Lower leg skin (tissue), 4 donors: Measurements from ENCODE around the gene P2RX1. TPM values are rescaled to one million over a fixed set of nuclear protein-coding genes. Genes with fewer than 3 reads are reported as not detected.

ENCODE experiments used
- DNase-seq, 2 donors: peaks; one replicate each; pipeline ENCODE4 v3.0.0-alpha.2; 2019; ENCODE audit warnings: low spot score in 2 of 2
- H3K4me3 ChIP-seq: fragments of 200-600 bp; sonication (generic); 2 replicates; pipeline ENCODE4 v1.5.1; 2017; ENCODE audit warnings: mild to moderate bottlenecking, low read depth; ENCODE audit not compliant: poor library complexity, severe bottlenecking
- CTCF ChIP-seq, 3 donors: fragments of 450-650 bp; IDR thresholded peaks; one replicate each; pipeline ENCODE4 v1.5.1; 2016; ENCODE audit warnings: antibody characterized with exemption in 3 of 3, mild to moderate bottlenecking in 3 of 3, moderate library complexity in 2 of 3
- POLR2A ChIP-seq, 2 donors: fragments of 450-650 bp; IDR thresholded peaks; one replicate each; pipeline ENCODE4 v1.6.1; 2016 to 2017; ENCODE audit warnings: antibody characterized with exemption in 2 of 2, mild to moderate bottlenecking in 1 of 2, moderate library complexity in 1 of 2
- WGBS, 2 donors: methylation state at CpG; one replicate each; pipeline ENCODE4 v1.1.5; 2018; 5-methylcytosine and 5-hydroxymethylcytosine counted together
- intact Hi-C: fragments of 100-400 bp; cut with DNase I; formaldehyde crosslinking; loops from one replicate; pipeline ENCODE4 v1.15.0; 2023; ENCODE audit warnings: low total_unique reads
- total RNA-seq, 4 donors: library from RNA; depleted of rRNA; stranded (reverse); fragments of >200 nt; gene quantifications; one replicate each; pipeline ENCODE4 v1.1.0, GENCODE V29; 2016

P2RX1 gene
- total RNA-seq, 4 donors from 2014 or later = 0.56 to 5.0 (median 1.0) TPM

GRCh38 chr17:3929764-3930163 is 13.5 kb upstream of the P2RX1 start:
- DNase-seq = no peak
- TF ChIP-seq CTCF (IDR thresholded peaks at IDR 0.05) (no peak), POLR2A (IDR thresholded peaks at IDR 0.05) (no peak)
- no peak overlapping the region for H3K4me3 ChIP-seq
- intact Hi-C loops = no loop called here
- 100% methylated on average over 1 of the region's 1 CpG for WGBS, 2 donors

DNA sequence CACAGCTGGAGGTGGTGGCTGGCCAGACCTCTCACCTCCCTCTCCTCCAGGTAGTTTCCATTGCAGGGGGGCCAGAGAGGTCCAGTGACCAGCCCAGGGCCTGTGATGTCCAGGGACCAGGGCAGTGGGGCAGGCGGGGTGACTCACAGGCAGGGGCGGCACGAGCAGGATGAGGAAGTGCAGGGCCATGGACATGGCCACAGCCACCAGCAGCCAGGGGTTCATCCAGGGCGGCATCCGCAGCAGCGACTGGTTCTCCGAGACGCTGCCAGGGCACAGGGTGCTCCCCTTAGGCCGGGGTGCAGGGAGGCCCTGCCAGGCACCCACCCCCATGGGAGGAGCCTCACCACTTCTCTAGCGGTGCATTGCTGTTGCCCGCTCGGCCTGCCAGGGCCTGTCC is 12.9 kb upstream of the P2RX1 start:
- no peak overlapping the region for H3K4me3 ChIP-seq
- intact Hi-C loops = no loop called here
- TF ChIP-seq POLR2A (IDR thresholded peaks at IDR 0.05) (no peak), CTCF (IDR thresholded peaks at IDR 0.05) (no peak)
- WGBS, 2 donors = 89 to 94% methylated on average over 10 to 11 of the region's 12 CpGs
- DNase-seq = no peak

DNA sequence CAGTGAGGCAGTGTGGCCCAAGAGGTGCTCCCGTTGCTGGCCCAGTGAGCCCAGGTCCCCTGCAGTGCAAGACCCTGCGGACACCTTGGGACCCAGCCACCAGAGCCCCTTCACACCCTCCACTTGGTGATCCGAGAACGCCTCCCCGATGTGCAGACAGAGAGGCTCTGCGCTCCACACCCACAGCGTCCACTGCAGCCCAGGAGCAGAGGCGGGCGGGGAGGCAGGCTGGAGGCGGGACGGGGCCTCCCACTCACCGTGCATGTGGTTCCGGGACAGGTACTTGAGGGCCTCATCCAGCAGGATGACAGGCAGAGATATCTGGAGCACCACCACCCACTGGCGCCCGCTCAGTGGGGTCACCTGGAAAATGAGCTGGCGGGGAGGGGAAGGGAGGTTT is 12.1 kb upstream of the P2RX1 start:
- WGBS, 2 donors = 93 to 97% methylated on average over 16 of the region's 16 CpGs
- DNase-seq = no peak
- intact Hi-C loops = no loop called here
- TF ChIP-seq POLR2A (IDR thresholded peaks at IDR 0.05) (no peak), CTCF (IDR thresholded peaks at IDR 0.05) (no peak)
- H3K4me3 ChIP-seq = no peak overlapping the region

DNA sequence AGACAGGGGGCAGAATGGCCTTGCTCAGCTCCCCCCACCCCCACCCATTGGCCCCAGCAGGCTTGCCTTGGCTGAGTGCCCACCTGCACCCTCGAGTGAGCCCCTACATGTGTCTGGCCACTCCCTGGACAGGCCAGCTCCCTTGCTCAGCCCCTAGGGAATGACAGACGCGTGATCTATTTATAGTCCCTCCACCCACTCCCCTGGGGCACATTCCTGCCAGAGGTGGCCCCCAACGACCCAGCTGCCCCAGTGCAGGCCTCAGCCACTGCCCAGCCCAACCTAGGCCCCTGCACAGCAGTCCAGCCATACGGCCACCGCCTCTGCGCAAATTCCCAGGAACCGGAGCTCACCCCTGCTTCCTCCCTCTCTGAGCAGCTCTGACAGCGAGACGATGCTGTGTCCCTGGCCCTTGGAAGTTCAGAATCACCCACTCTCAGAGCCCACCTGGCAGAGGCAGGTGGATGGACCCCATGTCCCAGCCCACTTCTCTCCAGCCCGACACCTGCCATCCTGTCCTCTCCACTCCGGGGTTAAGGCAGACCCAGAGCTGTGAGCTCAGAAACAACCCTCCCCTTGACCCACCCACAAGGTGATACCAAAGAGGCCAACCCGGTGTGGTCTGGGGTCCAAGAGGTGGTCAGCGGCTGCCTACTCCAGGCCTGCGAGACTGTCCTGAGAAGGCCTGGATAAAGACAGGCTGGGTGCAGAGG is 11.5 kb upstream of the P2RX1 start:
- no peak overlapping the region for H3K4me3 ChIP-seq
- no peak for DNase-seq
- 78 to 80% methylated on average over 15 of the region's 15 CpGs for WGBS, 2 donors
- intact Hi-C loops = no loop called here
- TF ChIP-seq CTCF (IDR thresholded peaks at IDR 0.05) (no peak), POLR2A (IDR thresholded peaks at IDR 0.05) (no peak)

GRCh38 chr17:3926860-3927627 is 10.8 kb upstream of the P2RX1 start:
- TF ChIP-seq CTCF (IDR thresholded peaks at IDR 0.05) = no peak
- TF ChIP-seq POLR2A (IDR thresholded peaks at IDR 0.05) = no peak
- H3K4me3 ChIP-seq = no peak overlapping the region
- intact Hi-C loops = no loop called here
- 86% methylated on average over 16 of the region's 16 CpGs for WGBS, 2 donors
- DNase-seq = no peak
